ENCODE results near the gene ERO1A.
"Not testable (repeated sequence)": the region's sequence is repeated elsewhere in the genome, so short reads cannot be mapped to it uniquely, and the experiment has no call there.

Gene ERO1A, protein sequence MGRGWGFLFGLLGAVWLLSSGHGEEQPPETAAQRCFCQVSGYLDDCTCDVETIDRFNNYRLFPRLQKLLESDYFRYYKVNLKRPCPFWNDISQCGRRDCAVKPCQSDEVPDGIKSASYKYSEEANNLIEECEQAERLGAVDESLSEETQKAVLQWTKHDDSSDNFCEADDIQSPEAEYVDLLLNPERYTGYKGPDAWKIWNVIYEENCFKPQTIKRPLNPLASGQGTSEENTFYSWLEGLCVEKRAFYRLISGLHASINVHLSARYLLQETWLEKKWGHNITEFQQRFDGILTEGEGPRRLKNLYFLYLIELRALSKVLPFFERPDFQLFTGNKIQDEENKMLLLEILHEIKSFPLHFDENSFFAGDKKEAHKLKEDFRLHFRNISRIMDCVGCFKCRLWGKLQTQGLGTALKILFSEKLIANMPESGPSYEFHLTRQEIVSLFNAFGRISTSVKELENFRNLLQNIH

DNA sequence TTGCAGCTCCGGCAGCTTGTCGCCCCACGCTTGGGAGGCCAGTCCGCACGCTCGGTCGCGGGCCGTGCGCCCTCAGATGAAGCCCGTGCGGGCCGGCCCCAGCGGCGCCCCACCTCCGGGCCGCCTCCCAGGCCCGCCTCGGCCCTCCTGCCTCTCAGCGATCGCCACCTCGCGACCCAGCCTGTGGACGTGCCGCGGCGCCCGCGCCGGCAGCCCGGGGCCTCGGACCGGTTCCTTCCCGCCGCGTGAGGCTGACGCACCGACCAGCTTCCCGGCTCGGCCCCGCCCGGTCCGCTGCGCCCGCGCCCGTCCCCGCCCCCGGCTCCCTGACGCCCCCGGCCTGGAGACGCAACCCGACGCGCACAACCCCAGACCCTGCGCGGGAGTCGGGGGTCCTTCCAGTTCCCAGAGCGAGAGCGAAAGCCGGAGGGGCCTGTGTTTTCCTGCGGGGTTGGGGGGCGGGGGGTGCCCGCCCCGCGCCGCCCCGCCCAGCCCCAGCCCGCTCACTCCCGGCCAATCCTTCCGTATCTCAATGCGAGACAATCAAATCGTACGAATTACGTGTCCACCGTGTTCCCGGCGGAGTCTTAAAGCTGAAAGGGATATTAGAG, at the start of gene ERO1A:
Gene ERO1A, minus strand, starts transcription at position 78 of the 611 bp plus-strand sequence. Its CDS starts 77 bp downstream, at position 1.
- DNase-seq: peak; percentile 71

DNA sequence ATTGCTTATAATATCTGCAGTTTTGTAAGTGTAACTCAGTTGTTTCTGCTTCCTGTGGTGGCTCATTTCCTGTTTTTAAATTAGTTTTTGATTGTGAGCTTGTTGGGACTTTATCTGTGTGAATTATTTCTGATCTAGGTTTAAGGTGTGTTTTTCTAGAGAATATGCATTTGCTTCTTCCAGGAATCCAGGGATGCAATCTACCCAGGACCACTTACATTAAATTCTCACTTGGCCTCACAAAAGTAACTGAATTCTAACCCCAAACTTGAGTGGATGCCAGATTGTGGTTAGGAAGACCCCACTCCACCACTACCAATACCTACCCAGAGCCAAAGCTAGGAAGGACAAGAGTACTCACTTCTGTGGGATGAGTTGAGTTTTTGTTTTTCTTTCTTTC, 46.5 kb upstream of the ERO1A start:
- peak; percentile 21 for DNase-seq

DNA sequence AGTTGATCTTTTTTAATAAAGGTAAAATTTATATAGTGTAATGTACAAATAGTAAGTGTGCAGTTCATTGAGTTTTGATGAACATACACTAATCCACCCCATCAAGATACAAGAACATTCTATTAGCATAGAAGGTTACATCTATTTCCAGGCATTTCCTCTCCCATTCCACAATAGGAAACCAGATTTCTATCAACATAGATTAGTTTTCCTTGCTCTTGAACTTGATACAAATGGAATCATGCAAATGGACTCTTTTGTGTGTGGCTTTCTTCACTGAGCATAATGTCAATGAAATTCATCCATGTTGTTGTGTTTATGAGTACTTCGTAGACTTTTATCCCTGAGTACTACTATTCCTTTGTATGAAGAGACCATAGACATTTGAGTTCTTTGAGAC, 45.4 kb upstream of the ERO1A start:
- no peak for DNase-seq

DNA sequence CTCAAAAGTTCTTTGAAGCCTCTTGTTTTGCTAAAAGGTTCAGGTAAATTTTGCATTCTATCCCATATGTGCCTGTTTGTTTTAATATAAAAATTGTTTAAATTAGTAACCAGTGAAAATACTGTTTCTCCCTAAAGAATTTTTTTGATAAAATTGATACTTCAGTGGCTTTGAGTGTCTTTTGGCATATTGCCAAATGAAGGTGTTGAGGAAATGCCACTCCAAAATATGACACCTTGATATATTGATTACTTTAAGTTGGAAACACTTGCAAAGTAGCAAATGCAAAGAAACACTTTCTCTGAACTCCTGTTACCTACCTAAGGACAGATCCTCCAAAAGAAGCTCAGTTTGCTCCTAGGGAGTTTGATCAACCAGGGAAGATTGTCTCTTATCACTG, 43.1 kb upstream of the ERO1A start:
- no peak for DNase-seq

DNA sequence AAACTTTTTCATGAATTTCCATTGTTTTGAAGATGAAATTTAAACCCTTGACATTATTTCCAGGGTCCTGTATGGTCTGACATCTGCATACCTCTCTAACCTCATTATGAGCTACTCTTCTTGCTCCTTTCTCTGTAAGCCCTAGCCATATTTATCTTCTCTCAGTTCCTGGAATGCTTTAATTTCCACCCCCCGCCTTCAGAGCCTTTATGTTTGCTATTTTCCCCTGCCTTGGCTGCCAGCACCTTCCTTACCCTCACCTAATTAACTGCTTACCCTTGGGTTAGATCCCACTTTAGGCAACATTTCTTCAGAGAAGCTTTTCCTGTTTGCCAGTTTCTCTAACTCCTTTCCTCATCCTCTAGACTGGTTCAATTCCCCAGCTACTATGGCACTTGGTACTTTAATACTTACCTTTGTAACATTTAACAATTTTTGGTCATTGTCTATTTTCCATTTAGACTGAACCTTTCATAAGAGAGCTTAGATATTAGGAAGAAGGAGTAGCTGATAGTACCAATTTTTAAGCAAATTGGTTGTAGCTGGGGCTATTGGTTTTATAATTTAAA, 40.6 kb upstream of the ERO1A start:
- no peak for DNase-seq

DNA sequence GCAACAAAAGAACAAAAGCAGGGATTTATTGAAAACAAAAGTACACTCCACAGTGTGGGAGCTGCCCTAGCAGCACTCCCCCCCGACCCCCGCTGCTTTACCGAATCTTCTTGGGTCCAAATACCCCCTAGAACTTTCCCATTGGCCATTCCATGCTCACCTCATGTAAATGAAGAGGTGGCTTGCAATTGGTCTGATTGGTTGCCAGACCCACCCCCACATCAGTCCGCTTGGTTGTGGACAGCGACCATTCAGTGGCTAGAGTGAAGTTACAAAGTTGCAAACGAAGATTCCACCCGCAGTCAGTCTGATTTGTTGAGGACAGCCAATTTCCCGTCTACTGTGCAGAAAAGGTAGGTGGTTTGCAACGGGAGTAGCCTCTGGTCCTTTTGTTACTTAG, 38.5 kb upstream of the ERO1A start:
- no peak for DNase-seq

DNA sequence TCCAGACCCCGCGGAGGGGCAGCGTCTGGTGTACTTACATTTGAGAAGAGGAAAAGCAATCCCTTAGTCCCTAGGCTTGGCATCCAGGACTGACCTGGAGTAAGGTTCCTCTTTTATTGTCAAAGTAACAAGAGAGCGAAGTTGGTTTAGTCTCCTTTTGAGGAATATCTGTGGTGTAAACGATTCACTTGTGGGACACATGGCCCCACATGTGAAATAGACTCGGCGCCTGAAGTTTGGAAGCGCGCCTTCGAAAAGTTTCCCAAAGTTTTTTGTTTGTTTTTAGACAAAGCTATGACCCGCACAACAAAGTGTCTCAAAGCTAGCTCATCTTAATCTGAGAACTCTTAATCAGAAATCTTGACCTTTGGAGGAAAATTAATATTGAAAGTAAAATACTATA, 35.4 kb upstream of the ERO1A start:
- DNase-seq: no peak

DNA sequence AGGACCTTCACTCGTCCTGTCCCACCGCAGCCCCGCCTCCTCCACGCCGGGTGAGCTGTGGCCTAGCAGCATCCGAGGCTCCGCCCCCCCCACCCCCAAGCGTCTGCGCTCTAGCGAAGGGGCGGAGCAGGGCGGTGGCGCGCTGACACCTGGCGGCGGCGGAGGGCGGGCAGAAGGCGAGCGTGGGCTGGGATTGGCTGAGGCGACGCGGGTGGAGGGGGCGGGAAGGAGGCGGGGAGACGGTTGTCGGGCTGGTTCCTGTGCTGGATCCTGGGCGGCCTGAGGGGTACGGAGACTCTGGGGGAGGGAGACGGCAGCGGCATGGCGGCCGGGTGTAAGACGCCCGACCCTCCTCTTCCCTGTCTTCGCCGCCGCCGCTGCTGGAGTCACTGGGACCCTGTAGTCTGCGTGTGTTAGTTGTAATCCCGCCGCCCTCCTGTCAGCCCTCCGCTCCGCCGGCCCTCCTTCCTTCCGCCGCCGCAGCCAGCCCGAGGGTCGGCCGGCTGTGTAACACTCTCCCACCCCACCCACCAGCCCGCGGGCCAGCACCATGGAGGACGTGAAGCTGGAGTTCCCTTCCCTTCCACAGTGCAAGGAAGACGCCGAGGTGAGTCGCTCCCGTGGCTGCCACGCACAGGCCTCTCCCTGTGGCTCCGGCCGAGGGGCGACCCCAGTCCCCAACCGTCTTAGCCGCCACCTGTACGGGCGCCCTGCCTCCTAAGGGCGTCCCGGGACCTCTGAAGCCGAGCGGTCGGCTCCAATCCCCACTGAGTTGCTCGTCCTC, 34.8 kb upstream of the ERO1A start, which contains the start of gene STYX:
Gene STYX, plus strand, starts transcription at position 242 of the 784 bp plus-strand sequence. Its CDS starts 309 bp downstream, at position 551.
- peak; percentile 99 for DNase-seq

DNA sequence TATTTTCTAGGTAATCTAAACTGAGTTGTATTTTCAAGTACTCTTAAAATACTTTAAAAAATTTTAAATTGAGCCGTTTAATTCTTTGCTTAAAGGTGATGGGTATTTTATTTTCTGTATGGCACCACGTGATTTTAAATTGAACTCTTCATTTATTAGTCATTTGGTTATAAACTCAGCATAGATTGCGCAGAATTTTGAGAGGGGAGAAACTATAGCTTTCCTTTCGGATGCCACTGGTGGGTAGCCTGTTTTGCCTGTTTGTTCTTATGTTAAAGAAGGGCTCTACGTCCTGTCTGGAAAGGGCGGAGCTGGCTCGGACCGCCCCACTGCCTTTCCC, 34.2 kb upstream of the ERO1A start:
- DNase-seq: no peak

DNA sequence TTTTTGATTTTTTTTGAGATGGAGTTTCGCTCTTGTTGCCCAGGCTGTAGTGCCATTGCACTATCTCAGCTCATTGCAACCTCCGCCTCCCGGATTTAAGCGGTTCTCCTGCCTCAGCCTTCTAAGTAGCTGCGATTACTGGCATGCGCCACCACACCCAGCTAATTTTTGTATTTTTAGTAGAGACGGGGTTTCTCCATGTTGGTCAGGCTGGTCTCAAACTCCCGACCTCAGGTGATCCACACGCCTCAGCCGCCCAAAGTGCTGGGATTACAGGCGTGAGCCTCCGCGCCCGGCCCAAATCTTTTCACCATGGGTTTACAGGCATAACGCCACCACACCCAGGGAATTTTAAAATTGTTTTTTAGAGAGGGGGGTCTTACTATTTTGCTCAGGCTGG, 33.7 kb upstream of the ERO1A start:
- not testable (repeated sequence) for DNase-seq

DNA sequence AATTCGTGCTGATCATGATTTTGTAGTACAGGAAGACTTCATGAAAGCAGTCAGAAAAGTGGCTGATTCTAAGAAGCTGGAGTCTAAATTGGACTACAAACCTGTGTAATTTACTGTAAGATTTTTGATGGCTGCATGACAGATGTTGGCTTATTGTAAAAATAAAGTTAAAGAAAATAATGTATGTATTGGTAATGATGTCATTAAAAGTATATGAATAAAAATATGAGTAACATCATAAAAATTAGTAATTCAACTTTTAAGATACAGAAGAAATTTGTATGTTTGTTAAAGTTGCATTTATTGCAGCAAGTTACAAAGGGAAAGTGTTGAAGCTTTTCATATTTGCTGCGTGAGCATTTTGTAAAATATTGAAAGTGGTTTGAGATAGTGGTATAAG, 32.2 kb upstream of the ERO1A start:
- not testable (repeated sequence) for DNase-seq

DNA sequence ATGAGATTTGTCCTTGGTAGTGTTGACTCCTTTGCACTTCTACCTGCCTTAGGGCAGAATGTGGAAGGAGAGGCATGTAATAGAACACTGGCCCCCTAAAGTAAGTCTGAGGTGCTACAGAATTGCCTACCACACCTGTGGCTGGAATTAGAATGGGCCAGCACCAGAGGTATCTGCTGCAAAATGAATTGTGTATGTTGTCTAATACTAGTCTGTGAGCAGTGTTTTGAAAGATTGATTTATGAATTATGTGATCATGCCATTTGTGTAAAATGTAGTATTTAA, 28.9 kb upstream of the ERO1A start:
- DNase-seq: no peak

DNA sequence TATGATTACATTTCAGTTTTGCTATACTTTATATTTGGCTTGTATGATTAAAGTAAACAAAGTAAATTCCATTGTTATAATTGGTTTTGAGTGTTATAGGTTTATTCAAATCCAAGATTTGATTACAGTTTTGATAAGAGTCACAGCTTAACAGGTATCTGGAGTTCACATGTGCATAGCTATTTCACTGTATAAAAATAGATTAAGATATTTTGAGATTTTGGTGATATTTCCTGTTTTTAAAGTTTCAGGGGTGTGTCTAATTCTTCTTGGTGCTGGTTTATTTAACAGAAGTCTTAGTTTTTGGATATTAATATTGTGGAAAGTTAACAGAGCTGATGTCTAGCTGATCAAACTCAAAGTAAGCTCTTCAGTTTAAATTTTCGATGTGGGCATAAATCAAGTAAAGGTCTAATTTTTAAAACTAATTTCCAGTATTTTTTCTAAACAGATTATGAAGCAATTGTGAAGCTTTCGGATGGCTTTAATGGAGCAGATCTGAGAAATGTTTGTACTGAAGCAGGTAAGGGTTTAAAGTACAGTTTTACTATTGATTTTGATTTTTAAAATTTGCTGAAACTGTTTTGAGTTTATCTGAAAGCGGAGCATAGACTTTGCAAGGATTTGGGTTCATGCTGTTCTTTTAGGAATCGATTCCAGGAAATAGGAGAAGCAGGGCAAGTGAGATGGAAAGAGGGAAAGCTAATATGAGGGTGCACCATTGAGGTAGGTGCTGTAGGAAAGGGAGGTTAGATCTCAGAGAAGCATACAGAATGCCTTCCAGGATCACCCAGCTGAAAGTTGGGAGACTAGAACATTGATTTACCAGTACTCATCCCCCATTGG, 28.4 kb upstream of the ERO1A start:
- no peak for DNase-seq

DNA sequence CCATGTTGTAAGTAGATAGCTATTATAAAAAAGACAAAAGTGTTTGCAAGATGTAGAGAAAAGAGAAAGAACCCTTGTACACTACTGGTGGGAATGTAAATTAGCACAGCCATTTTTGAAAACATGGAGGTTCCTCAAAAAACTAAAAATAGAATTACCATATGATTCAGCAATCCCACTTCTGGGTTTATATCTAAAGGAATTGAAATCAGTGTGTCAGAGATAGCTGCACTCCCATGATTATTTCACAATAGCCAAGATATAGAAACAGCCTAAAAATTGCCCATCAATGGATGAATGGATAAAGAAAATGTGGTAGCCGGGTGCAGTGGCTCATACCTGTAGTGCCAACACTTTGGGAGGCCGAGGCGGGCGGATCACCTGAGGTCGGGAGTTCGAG, 20.8 kb upstream of the ERO1A start:
- no peak for DNase-seq

DNA sequence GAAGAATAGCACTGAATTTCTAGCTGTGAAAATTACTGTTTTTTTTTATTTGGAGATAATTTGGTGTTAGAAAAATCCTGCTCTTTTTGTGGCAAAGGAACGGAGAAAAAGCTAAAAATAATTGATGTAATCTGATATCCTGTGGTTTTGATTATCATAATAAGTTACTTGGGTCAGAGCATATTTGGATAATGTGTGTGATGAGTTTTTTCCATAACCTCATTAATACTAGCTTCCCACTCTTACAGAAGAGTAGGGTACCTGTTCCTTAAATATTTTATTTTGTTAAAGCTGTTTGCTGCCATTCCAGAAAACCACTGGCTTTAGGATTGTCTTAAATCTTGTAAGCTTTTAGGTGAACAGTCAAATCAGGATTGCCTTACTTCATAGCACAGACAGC, 16.3 kb upstream of the ERO1A start:
- no peak for DNase-seq

DNA sequence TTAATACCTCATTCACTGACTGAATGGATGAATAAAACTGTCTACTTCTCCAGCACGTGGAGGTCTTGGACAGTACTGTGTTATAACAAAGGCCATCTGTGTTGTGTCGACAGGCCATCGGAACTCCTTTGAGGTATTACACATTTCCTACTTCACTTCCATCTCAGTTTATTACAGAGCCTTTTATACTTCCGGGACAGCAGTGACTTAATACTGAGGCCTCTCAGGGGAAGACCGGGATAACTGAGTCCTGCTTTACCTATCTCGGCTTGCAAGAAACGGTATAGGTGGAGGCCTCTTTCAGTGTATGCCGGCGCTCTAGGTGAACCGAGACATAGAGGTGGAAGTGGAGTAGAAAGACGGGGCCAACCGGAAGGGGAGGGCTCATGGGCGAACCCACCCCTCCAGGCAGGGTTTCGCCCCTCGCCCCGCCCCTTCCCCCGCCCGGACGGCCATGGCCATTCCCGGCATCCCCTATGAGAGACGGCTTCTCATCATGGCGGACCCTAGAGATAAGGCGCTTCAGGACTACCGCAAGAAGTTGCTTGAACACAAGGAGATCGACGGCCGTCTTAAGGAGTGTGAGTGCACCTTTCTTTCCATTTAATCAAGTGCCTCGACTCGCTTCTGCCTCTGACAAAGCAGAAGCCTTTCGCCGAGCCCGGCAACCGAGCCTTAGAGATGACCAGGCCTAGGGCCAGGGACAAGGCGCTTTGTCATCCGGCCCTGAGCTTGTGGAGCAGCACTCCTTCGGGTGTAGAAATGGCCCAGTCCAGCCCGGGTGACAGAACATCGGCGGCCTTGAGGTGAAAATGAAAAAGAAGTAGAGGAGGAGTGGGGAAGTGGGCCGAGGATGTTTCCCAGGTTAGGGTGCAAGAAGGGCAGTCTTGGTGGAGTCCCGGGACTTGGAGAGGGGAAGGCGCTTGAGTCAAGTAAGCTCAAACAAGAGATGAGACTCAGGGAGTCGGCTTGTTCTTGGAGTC, 11.7 kb upstream of the ERO1A start, which contains the start of gene PSMC6:
Gene PSMC6, plus strand, starts transcription at position 477 of the 983 bp plus-strand sequence. Its CDS starts 20 bp downstream, at position 497.
- peak; percentile 98 for DNase-seq

DNA sequence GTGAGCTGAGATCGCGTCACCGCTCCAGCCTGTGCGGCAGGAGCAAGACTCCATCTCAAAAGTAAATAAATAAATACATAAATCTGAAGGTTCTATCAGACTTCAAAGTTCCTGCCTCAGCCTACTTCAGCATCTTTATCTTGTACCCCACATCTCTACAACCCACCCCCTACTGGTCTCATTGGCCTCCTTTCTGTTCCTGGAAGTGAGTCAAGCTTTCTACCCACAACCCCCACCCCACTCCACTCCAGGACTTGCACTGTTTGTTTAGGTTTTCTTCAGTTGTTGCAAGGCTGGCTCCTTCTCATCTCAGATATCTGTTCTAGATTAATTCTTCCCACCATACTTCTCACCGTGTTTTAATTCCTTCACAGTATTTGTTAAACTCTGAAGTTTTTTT, 10.9 kb upstream of the ERO1A start:
- DNase-seq: peak; percentile 62

DNA sequence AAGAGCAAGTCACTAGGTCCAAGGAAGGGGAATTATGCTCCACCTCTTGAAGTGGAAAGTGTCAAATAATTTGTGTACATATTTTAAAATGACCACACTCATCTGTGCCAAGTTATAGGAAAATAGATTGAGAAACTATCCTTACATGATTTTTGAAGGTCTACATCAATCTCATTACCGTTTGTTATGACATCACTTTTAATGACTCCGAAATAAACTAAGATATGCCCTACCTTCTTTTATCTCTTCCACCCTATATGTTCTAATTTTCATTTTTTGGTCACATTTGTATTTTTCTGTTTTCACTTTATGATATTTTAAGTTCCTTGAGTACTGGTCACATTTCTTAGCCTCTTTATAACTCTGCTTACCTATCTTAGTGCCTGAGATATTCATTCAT, 8.3 kb upstream of the ERO1A start:
- no peak for DNase-seq

DNA sequence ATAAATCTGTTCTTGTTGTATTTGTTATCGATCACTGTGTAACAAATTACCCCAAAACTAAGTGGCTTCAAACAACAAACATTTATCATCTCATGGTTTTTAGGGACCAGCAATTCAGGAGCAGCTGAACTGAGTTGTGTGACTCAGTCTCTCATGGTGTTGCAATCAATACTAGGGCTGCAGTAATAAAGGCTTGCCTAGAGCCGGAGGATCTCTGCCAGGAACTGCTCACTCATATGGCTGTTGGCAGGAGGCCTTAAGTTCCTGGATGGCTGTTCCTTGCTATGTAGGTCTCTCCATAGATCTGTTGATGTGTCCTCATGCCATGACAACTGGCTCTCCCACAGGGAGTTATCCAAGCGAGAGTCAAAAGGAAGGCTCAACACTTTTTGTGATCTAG, 7.9 kb upstream of the ERO1A start:
- no peak for DNase-seq

DNA sequence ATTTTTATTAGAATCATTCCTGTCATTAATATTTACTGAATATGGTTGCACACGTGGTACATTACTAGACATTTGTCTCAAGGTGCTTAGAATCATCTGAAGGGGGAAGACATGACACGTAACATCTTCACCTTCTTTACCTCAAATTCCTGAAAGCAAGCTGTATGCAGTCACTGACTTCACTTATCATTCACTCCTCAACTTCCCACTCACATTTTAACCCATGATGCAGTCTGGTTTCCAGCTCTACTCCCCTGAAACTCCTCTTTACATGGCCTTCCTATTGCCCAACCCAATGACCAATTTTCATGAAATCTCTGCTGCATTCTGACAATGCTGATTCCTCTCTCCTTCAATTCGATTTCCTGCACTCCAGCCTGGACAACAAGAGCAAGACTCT, 5.9 kb upstream of the ERO1A start:
- DNase-seq: no peak

DNA sequence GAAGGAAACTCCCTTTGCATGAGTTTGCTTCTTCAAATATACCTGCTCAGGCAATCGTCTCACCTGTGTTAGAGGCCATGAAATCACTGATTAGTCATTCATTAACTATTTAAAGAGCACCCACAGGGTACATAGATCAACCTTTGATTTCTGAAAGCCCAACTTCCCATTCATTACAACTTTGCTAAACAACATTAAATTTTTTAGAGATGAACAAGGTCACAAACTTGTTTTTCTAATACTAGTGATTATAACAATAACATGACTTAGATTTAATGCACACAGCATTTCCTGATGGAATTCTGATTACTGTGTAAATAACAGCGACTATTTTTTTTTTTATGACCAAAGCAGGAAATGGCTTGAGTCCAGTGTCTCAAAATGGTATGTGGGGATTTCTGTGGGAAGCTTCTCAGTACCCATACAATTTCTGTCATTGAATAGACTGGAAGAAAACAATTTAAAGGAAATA, 5.4 kb upstream of the ERO1A start:
- no peak for DNase-seq

Measured in CD4-positive, alpha-beta T cell treated with Interleukin-17A for 4 hours (primary cell).